SK-N-SH treated with all-trans-retinoic acid at 6 μM for 48 hours (cell line): ENCODE measurements around the gene CGA.

ENCODE experiments used
- CREB5 ChIP-seq: fragments of 250-450 bp; sonication (Bioruptor Pico); IDR thresholded peaks from 2 replicates; pipeline ENCODE4 v1.5.1; 2020; ENCODE audit warnings: low read depth, mild to moderate bottlenecking, moderate library complexity
- ESRRG ChIP-seq: fragments of 250-450 bp; sonication (Bioruptor Pico); IDR thresholded peaks from 2 replicates; pipeline ENCODE4 v1.6.1; 2021; ENCODE audit warnings: mild to moderate bottlenecking
- GLIS3 ChIP-seq: fragments of 250-450 bp; sonication (Bioruptor Pico); IDR thresholded peaks from 2 replicates; pipeline ENCODE4 v1.5.0; 2020; ENCODE audit warnings: mild to moderate bottlenecking, moderate library complexity
- ISL1 ChIP-seq: fragments of 250-450 bp; sonication (Bioruptor Pico); IDR thresholded peaks from 2 replicates; pipeline ENCODE4 v2.1.2; 2022; ENCODE audit warnings: mild to moderate bottlenecking, moderate library complexity
- PATZ1 ChIP-seq: fragments of 250-450 bp; sonication (Bioruptor Pico); IDR thresholded peaks from 2 replicates; pipeline ENCODE4 v1.8.0; 2020; ENCODE audit warnings: mild to moderate bottlenecking, moderate library complexity, borderline replicate concordance
- POU6F1 ChIP-seq: fragments of 250-450 bp; sonication (Bioruptor Pico); IDR thresholded peaks from 2 replicates; pipeline ENCODE4 v1.8.0; 2021; ENCODE audit warnings: low read depth, mild to moderate bottlenecking, moderate library complexity, borderline replicate concordance
- RARB ChIP-seq: fragments of 250-450 bp; sonication (Bioruptor Pico); IDR thresholded peaks from 2 replicates; pipeline ENCODE4 v1.8.0; 2021; ENCODE audit warnings: mild to moderate bottlenecking, moderate library complexity
- SNAI2 ChIP-seq: fragments of 250-450 bp; sonication (Bioruptor Pico); IDR thresholded peaks from 2 replicates; pipeline ENCODE4 v1.5.0; 2020; ENCODE audit warnings: mild to moderate bottlenecking, moderate library complexity
- ZFP3 ChIP-seq: fragments of 250-450 bp; sonication (Bioruptor Pico); IDR thresholded peaks from 2 replicates; pipeline ENCODE4 v1.5.0; 2020; ENCODE audit warnings: mild to moderate bottlenecking, moderate library complexity
- ZFP30 ChIP-seq: fragments of 450-650 bp; formaldehyde crosslinking; IDR thresholded peaks from 2 replicates; pipeline ENCODE4 v1.5.0; 2022; ENCODE audit warnings: mild to moderate bottlenecking, moderate library complexity
- ZNF565 ChIP-seq: fragments of 450-650 bp; formaldehyde crosslinking; conservative IDR thresholded peaks from 2 replicates; pipeline ENCODE4 v1.5.0; 2020; ENCODE audit warnings: low read depth, mild to moderate bottlenecking, moderate library complexity
- ZNF8 ChIP-seq: fragments of 450-650 bp; formaldehyde crosslinking; IDR thresholded peaks from 2 replicates; pipeline ENCODE4 v1.5.0; 2020; ENCODE audit warnings: mild to moderate bottlenecking, moderate library complexity

GRCh38 chr6:87089135-87089534, 5.8 kb downstream of the CGA start:
- TF ChIP-seq PATZ1 (CRISPR knock-in tag) (no peak), ESRRG (no peak), ISL1 (CRISPR knock-in tag) (no peak), ZNF8 (CRISPR knock-in tag) (no peak), ZFP3 (CRISPR knock-in tag) (no peak), SNAI2 (CRISPR knock-in tag) (no peak), RARB (CRISPR knock-in tag) (no peak), CREB5 (CRISPR knock-in tag) (no peak), GLIS3 (CRISPR knock-in tag) (no peak), ZNF565 (CRISPR knock-in tag) (no peak), ZFP30 (CRISPR knock-in tag) (no peak), POU6F1 (CRISPR knock-in tag) (no peak)
